WTC11 (cell line): ENCODE measurements around the gene MORN1. TPM values are rescaled to one million over a fixed set of nuclear protein-coding genes. Genes with fewer than 3 reads are reported as not detected.

Source experiments
- ATAC-seq: fragments of 200-7000 bp; cut with Tn5 transposase; 2 replicates; pipeline ENCODE4 v1.10.0; 2021; ENCODE audit warnings: mild to moderate bottlenecking, moderate library complexity
- CTCF ChIA-PET: fragments of 300-600 bp; sonication (Branson Sonifier 250); formaldehyde crosslinking; loops from one replicate; lab custom pipeline; 2021; ENCODE audit warnings: antibody characterized with exemption; lab: Charles Lee
- POLR2A ChIA-PET: fragments of 350-600 bp; sonication (Branson Sonifier 250); formaldehyde crosslinking; loops from one replicate; lab custom pipeline; 2021; ENCODE audit warnings: antibody characterized with exemption; lab: Charles Lee
- DNase-seq: peaks from one replicate; pipeline ENCODE4 v3.0.0; 2021; ENCODE audit warnings: low spot score
- H3K27ac Mint-ChIP-seq: 2 replicates; pipeline ENCODE4 v1.8.0; 2021; ENCODE audit warnings: mixed read lengths
- H3K27me3 Mint-ChIP-seq: 2 replicates; pipeline ENCODE4 v1.8.0; 2021; ENCODE audit warnings: low read depth, mild to moderate bottlenecking, moderate library complexity, mixed read lengths
- H3K36me3 Mint-ChIP-seq: 2 replicates; pipeline ENCODE4 v1.8.0; 2021; ENCODE audit warnings: mixed read lengths
- H3K4me1 Mint-ChIP-seq: 2 replicates; pipeline ENCODE4 v1.8.0; 2022; ENCODE audit warnings: mixed read lengths
- H3K4me3 Mint-ChIP-seq: 2 replicates; pipeline ENCODE4 v1.8.0; 2021; ENCODE audit warnings: mild to moderate bottlenecking, moderate library complexity, mixed read lengths
- H3K9me3 Mint-ChIP-seq: 2 replicates; pipeline ENCODE4 v1.8.0; 2021; ENCODE audit warnings: mixed read lengths
- ATF1 ChIP-seq: sonication (generic); formaldehyde crosslinking; IDR thresholded peaks from 2 replicates; pipeline ENCODE4 v1.8.1; 2023; ENCODE audit warnings: mild to moderate bottlenecking, moderate library complexity, missing genetic modification reagents
- CREB1 ChIP-seq: sonication (generic); formaldehyde crosslinking; IDR thresholded peaks from 2 replicates; pipeline ENCODE4 v1.8.0; 2023; ENCODE audit warnings: mild to moderate bottlenecking, missing genetic modification reagents
- ETV6 ChIP-seq: sonication (generic); formaldehyde crosslinking; IDR thresholded peaks from 2 replicates; pipeline ENCODE4 v1.8.1; 2022; ENCODE audit warnings: mild to moderate bottlenecking, missing genetic modification reagents
- FOXJ3 ChIP-seq: sonication (generic); formaldehyde crosslinking; IDR thresholded peaks from 2 replicates; pipeline ENCODE4 v1.9.0; 2021; ENCODE audit warnings: missing genetic modification reagents, mild to moderate bottlenecking, borderline replicate concordance
- GABPB1 ChIP-seq: sonication (generic); formaldehyde crosslinking; IDR thresholded peaks from 2 replicates; pipeline ENCODE4 v1.8.1; 2023; ENCODE audit warnings: mild to moderate bottlenecking, missing genetic modification reagents
- MXD4 ChIP-seq: fragments of 250-450 bp; sonication (Bioruptor Pico); IDR thresholded peaks from 2 replicates; pipeline ENCODE4 v1.8.0; 2021; ENCODE audit warnings: mild to moderate bottlenecking, moderate library complexity, borderline replicate concordance
- NFATC4 ChIP-seq: fragments of 250-450 bp; sonication (Bioruptor Pico); IDR thresholded peaks from 2 replicates; pipeline ENCODE4 v1.9.0; 2021; ENCODE audit warnings: mild to moderate bottlenecking
- OVOL2 ChIP-seq: fragments of 250-450 bp; sonication (Bioruptor Pico); IDR thresholded peaks from 2 replicates; pipeline ENCODE4 v1.9.0; 2021; ENCODE audit warnings: mild to moderate bottlenecking, borderline replicate concordance
- SMAD3 ChIP-seq: sonication (generic); formaldehyde crosslinking; IDR thresholded peaks from 2 replicates; pipeline ENCODE4 v1.8.0; 2022; ENCODE audit warnings: missing genetic modification reagents, mild to moderate bottlenecking, borderline replicate concordance
- TCF7 ChIP-seq: sonication (generic); formaldehyde crosslinking; IDR thresholded peaks from 2 replicates; pipeline ENCODE4 v1.8.0; 2022; ENCODE audit warnings: mild to moderate bottlenecking, low read depth, missing genetic modification reagents, moderate library complexity
- TEAD4 ChIP-seq: sonication (generic); formaldehyde crosslinking; IDR thresholded peaks from 2 replicates; pipeline ENCODE4 v1.8.0; 2022; ENCODE audit warnings: mild to moderate bottlenecking, missing genetic modification reagents
- ZNF138 ChIP-seq: sonication (generic); formaldehyde crosslinking; conservative IDR thresholded peaks from 2 replicates; pipeline ENCODE4 v1.8.1; 2022; ENCODE audit warnings: mild to moderate bottlenecking, moderate library complexity, missing genetic modification reagents
- ZNF232 ChIP-seq: sonication (generic); formaldehyde crosslinking; IDR thresholded peaks from 2 replicates; pipeline ENCODE4 v1.8.0; 2022; ENCODE audit warnings: mild to moderate bottlenecking, missing genetic modification reagents
- ZNF396 ChIP-seq: fragments of 250-450 bp; sonication (Bioruptor Pico); IDR thresholded peaks from 2 replicates; pipeline ENCODE4 v1.8.0; 2021; ENCODE audit warnings: mild to moderate bottlenecking, moderate library complexity, borderline replicate concordance
- total RNA-seq: library from RNA; stranded (reverse); gene quantifications from 3 replicates; pipeline ENCODE4 v1.2.3, GENCODE V29; 2021
- TF ChIP-seq, protein P1 (sequence below): sonication (generic); formaldehyde crosslinking; IDR thresholded peaks from 2 replicates; pipeline ENCODE4 v1.8.0; 2023; ENCODE audit warnings: missing genetic modification reagents, mild to moderate bottlenecking, borderline replicate concordance
- TF ChIP-seq, protein P2 (sequence below): sonication (generic); formaldehyde crosslinking; IDR thresholded peaks from 2 replicates; pipeline ENCODE4 v1.8.0; 2022; ENCODE audit warnings: mild to moderate bottlenecking, missing genetic modification reagents
- TF ChIP-seq, protein P3 (sequence below): sonication (generic); formaldehyde crosslinking; IDR thresholded peaks from 2 replicates; pipeline ENCODE4 v1.8.1; 2023; ENCODE audit warnings: mild to moderate bottlenecking, missing genetic modification reagents, moderate library complexity
- TF ChIP-seq, protein P4 (sequence below): sonication (generic); formaldehyde crosslinking; IDR thresholded peaks from 2 replicates; pipeline ENCODE4 v1.8.1; 2022; ENCODE audit warnings: missing genetic modification reagents, borderline replicate concordance
- TF ChIP-seq, protein P5 (sequence below): fragments of 250-450 bp; sonication (Bioruptor Pico); IDR thresholded peaks from 2 replicates; pipeline ENCODE4 v1.8.0; 2021; ENCODE audit warnings: mild to moderate bottlenecking
- TF ChIP-seq, protein P6 (sequence below): sonication (generic); formaldehyde crosslinking; IDR thresholded peaks from 2 replicates; pipeline ENCODE4 v1.8.0; 2023; ENCODE audit warnings: mild to moderate bottlenecking, missing genetic modification reagents
- TF ChIP-seq, protein P7 (sequence below): fragments of 250-450 bp; sonication (Bioruptor Pico); conservative IDR thresholded peaks from 2 replicates; pipeline ENCODE4 v1.9.0; 2021; ENCODE audit warnings: mild to moderate bottlenecking

The MORN1 gene
- total RNA-seq, 1 experiment from 2014 or later, result 14.5 TPM

DNA sequence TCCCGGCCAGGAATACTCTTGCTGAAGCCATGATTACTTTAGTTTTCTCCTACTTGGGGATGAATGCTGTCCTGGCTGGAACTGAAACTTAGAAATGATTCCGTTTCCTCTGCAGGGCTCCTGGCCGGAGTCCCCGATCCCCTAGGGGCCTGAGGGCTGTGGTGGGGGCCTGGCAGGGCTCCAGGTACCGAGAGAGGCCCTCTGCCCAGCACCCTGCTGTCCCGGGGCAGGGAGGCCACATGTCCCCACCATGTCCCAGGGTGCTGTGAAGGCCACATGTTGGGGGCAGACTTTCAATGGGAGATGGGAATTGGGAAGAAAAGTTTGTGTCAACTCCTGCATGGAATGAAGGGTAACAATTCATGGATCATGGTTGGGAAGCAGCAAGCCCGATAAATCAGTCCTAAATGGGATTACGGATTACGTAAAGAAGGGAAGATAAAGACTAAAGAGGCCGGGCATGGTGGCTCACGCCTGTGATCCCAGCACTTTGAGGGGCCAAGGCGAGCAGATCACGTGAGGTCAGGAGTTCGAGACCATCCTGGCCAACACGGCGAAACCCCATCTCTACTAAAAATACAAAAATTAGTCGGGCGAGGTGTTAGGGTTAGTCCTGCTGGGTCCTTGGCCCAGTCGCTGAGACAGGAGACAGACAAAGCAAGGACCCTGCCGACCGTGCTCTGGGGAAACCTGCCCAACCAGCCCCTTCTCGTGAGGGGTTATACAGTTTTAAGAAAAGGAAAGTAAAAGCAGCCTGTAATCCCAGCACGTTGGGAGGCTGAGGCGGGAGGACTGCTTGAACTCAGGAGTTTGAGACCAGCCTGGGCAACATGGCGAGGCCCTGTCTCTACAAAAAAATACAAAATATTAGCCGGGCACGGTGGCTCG lies 37.6 kb downstream of the MORN1 start (continued):
- TF ChIP-seq, protein P1, sequence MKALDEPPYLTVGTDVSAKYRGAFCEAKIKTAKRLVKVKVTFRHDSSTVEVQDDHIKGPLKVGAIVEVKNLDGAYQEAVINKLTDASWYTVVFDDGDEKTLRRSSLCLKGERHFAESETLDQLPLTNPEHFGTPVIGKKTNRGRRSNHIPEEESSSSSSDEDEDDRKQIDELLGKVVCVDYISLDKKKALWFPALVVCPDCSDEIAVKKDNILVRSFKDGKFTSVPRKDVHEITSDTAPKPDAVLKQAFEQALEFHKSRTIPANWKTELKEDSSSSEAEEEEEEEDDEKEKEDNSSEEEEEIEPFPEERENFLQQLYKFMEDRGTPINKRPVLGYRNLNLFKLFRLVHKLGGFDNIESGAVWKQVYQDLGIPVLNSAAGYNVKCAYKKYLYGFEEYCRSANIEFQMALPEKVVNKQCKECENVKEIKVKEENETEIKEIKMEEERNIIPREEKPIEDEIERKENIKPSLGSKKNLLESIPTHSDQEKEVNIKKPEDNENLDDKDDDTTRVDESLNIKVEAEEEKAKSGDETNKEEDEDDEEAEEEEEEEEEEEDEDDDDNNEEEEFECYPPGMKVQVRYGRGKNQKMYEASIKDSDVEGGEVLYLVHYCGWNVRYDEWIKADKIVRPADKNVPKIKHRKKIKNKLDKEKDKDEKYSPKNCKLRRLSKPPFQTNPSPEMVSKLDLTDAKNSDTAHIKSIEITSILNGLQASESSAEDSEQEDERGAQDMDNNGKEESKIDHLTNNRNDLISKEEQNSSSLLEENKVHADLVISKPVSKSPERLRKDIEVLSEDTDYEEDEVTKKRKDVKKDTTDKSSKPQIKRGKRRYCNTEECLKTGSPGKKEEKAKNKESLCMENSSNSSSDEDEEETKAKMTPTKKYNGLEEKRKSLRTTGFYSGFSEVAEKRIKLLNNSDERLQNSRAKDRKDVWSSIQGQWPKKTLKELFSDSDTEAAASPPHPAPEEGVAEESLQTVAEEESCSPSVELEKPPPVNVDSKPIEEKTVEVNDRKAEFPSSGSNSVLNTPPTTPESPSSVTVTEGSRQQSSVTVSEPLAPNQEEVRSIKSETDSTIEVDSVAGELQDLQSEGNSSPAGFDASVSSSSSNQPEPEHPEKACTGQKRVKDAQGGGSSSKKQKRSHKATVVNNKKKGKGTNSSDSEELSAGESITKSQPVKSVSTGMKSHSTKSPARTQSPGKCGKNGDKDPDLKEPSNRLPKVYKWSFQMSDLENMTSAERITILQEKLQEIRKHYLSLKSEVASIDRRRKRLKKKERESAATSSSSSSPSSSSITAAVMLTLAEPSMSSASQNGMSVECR (CRISPR knock-in tag), result no peak
- TF ChIP-seq CREB1 (CRISPR knock-in tag), result no peak
- TF ChIP-seq, protein P2, sequence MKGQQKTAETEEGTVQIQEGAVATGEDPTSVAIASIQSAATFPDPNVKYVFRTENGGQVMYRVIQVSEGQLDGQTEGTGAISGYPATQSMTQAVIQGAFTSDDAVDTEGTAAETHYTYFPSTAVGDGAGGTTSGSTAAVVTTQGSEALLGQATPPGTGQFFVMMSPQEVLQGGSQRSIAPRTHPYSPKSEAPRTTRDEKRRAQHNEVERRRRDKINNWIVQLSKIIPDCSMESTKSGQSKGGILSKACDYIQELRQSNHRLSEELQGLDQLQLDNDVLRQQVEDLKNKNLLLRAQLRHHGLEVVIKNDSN, result no peak
- TF ChIP-seq MXD4, result no peak
- no peak for TF ChIP-seq ZNF138
- TF ChIP-seq, protein P3, sequence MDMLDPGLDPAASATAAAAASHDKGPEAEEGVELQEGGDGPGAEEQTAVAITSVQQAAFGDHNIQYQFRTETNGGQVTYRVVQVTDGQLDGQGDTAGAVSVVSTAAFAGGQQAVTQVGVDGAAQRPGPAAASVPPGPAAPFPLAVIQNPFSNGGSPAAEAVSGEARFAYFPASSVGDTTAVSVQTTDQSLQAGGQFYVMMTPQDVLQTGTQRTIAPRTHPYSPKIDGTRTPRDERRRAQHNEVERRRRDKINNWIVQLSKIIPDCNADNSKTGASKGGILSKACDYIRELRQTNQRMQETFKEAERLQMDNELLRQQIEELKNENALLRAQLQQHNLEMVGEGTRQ (CRISPR knock-in tag), result no peak
- TF ChIP-seq, protein P4, sequence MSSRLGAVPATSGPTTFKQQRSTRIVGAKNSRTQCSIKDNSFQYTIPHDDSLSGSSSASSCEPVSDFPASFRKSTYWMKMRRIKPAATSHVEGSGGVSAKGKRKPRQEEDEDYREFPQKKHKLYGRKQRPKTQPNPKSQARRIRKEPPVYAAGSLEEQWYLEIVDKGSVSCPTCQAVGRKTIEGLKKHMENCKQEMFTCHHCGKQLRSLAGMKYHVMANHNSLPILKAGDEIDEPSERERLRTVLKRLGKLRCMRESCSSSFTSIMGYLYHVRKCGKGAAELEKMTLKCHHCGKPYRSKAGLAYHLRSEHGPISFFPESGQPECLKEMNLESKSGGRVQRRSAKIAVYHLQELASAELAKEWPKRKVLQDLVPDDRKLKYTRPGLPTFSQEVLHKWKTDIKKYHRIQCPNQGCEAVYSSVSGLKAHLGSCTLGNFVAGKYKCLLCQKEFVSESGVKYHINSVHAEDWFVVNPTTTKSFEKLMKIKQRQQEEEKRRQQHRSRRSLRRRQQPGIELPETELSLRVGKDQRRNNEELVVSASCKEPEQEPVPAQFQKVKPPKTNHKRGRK (CRISPR knock-in tag), result no peak
- no peak for TF ChIP-seq TEAD4
- TF ChIP-seq ETV6 (CRISPR knock-in tag), result no peak
- TF ChIP-seq, protein P5, sequence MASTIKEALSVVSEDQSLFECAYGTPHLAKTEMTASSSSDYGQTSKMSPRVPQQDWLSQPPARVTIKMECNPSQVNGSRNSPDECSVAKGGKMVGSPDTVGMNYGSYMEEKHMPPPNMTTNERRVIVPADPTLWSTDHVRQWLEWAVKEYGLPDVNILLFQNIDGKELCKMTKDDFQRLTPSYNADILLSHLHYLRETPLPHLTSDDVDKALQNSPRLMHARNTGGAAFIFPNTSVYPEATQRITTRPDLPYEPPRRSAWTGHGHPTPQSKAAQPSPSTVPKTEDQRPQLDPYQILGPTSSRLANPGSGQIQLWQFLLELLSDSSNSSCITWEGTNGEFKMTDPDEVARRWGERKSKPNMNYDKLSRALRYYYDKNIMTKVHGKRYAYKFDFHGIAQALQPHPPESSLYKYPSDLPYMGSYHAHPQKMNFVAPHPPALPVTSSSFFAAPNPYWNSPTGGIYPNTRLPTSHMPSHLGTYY (CRISPR knock-in tag), result no peak

DNA sequence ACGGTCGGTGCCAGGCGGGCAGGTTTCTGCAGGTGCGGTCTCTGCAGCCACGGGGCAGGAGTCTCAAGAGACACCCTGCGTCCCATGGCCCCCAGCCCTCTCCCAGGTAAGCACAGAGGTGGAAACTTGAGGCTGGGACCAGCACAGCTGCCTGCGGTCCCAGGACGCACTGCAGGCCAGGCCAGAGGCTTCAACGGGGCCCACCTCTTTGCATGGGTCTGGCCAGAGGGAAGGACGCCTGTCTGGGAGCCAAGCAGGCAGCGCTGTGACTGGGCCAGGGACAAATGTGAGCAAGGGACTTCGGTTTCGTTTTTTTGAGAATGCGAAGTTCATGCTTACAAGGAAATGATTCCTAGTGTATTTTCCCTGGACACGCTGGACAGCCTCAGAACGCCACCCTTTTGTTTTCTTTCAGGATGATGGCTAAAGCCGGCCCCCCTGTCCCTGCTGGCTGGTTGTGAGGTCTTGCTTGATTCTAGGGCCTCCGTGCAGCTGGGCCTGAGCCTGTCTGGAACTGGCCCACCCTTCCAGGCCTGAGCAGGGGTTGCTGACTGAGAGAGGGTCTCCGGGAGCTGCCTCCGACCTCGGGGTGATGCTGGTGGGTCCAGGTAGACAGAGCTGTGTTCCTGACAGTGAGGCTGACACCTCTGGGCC lies 38.3 kb downstream of the MORN1 start:
- Mint-ChIP-seq H3K36me3 (no peaks in the 10 kb centered on the region), H3K27ac (no peak overlapping the region)
- CTCF ChIA-PET, result interaction anchor here (1.7 kb wide), 1 partner anchor 178 kb away, joined by 8 read pairs; no protein-coding TSS in a partner anchor
- no peak for TF ChIP-seq GABPB1 (CRISPR knock-in tag)
- no peak for TF ChIP-seq NFATC4 (CRISPR knock-in tag)
- no peak for TF ChIP-seq SMAD3 (CRISPR knock-in tag)
- no peak for TF ChIP-seq ZNF396
- no peak for TF ChIP-seq FOXJ3 (CRISPR knock-in tag)
- TF ChIP-seq ATF1, result no peak
- TF ChIP-seq OVOL2 (CRISPR knock-in tag), result no peak
- TF ChIP-seq TCF7 (CRISPR knock-in tag), result no peak
- TF ChIP-seq, protein P6, sequence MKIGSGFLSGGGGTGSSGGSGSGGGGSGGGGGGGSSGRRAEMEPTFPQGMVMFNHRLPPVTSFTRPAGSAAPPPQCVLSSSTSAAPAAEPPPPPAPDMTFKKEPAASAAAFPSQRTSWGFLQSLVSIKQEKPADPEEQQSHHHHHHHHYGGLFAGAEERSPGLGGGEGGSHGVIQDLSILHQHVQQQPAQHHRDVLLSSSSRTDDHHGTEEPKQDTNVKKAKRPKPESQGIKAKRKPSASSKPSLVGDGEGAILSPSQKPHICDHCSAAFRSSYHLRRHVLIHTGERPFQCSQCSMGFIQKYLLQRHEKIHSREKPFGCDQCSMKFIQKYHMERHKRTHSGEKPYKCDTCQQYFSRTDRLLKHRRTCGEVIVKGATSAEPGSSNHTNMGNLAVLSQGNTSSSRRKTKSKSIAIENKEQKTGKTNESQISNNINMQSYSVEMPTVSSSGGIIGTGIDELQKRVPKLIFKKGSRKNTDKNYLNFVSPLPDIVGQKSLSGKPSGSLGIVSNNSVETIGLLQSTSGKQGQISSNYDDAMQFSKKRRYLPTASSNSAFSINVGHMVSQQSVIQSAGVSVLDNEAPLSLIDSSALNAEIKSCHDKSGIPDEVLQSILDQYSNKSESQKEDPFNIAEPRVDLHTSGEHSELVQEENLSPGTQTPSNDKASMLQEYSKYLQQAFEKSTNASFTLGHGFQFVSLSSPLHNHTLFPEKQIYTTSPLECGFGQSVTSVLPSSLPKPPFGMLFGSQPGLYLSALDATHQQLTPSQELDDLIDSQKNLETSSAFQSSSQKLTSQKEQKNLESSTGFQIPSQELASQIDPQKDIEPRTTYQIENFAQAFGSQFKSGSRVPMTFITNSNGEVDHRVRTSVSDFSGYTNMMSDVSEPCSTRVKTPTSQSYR (CRISPR knock-in tag), result no peak
- TF ChIP-seq ZNF232, result no peak
- TF ChIP-seq, protein P7, sequence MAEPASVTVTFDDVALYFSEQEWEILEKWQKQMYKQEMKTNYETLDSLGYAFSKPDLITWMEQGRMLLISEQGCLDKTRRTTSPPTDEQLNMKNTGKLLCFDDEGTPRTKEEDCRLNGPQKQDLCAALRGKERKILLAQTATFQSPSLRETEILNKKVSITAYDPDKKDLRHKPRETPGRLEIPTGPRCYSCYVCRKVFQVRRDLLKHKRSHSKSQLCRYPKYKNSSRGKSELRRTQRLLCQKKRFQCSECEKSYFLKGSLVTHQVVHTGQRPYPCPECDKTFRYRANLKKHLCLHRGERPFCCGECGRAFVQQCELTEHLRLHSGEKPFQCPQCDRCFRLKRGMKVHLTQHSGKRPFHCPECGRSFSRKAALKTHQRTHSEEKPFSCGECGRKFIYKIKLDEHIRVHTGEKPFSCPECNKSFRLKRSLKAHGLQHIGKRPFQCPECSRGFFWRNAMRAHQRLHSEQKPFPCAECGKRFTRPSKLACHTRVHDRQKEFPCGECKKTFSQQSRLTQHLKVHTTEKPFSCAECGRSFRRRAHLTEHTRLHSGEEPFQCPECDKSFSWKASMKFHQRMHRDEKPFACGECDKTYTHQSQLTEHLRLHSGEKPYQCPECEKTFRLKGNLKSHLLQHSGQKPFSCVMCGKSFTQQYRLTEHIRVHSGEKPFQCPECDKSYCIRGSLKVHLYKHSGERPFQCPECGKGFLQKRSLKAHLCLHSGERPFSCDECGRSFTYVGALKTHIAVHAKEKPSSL (CRISPR knock-in tag), result no peak

More for the DNA sequence above, 38.3 kb downstream of the MORN1 start:
- DNase-seq (no peak), ATAC-seq (no peak)
- POLR2A ChIA-PET, result no interaction called here
- Mint-ChIP-seq H3K9me3 (no peaks in the 10 kb centered on the region), H3K4me1 (no peaks in the 10 kb centered on the region), H3K27me3 (no peaks in the 10 kb centered on the region), H3K4me3 (no peak overlapping the region)
